ENCODE measurements around the gene ADGRG3. TPM values are rescaled to one million over a fixed set of nuclear protein-coding genes. Genes with fewer than 3 reads are reported as not detected.

ADGRG3 gene
- total RNA-seq, 4 donors from 2014 or later: 0.32 to 2.0 (median 2.0) TPM; not detected in 1

GRCh38 chr16:57639172-57639887, 28.8 kb upstream of the ADGRG3 start:
- no peak for DNase-seq (ENCODE audit: low spot score in 2 of 2)
- Histone ChIP-seq H3K4me3 (no peak overlapping the region), H3K36me3 (no peaks in the 10 kb centered on the region), H3K27ac (peak overlapping the region; percentile 10), H3K4me1 (peaks cover 80% of the 10 kb centered on the region), H3K27me3 (no peaks in the 10 kb centered on the region), H3K9me3 (no peaks in the 10 kb centered on the region)
- WGBS: 48% methylated on average over 12 of the region's 23 CpGs
- TF ChIP-seq EP300 (IDR thresholded peaks at IDR 0.05) (no peak), POLR2AphosphoS5 (IDR thresholded peaks at IDR 0.05) (no peak), POLR2A (IDR thresholded peaks at IDR 0.05) (no peak)

DNA sequence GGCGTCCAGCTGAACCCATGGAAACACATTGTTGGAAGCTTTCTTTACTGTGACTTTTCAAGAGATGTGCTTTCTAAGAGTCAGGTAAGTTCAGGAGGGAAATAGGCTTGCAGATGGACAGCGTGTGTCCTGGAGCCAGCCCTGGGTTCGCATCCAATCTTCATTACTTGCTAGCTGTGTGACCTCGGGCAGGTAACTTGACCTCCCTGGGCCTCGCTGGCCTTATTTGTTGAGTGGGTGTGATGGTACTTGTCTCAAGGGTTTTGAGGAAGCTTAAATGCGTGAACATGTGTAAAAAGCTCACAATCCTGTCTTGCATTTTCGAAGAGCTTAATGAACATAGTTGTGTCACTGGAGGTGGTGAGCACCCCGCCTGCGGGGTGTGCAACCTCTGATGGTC, 27.9 kb upstream of the ADGRG3 start:
- Histone ChIP-seq H3K4me1 (peaks cover 80% of the 10 kb centered on the region), H3K9me3 (no peaks in the 10 kb centered on the region), H3K27ac (no peak overlapping the region)

DNA sequence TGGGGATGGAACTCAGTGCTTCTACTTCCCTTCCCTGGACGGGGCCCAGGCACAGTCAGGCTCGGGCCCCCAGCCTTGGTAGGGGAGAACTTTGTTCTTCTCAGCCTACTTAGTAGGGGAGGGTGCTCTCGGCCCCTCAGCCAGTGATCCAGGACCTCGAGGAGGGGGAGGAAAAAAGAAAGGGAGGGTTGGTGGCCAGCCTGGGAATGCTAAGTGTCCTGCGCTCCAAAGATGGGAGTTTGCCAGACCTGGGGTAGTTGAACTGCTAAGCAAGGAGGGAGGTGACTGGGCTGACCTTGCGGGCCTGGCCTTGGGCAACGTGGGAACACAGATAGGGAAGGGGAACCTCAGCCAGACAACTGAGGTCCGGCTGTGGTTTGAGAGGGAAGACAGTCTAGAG, 27.5 kb upstream of the ADGRG3 start:
- Histone ChIP-seq H3K27me3 (no peaks in the 10 kb centered on the region), H3K4me1 (peaks cover 80% of the 10 kb centered on the region), H3K9me3 (no peaks in the 10 kb centered on the region), H3K36me3 (no peaks in the 10 kb centered on the region), H3K27ac (no peak overlapping the region), H3K4me3 (no peak overlapping the region)
- TF ChIP-seq CTCF (IDR thresholded peaks at IDR 0.05): no peak
- TF ChIP-seq POLR2AphosphoS5 (IDR thresholded peaks at IDR 0.05): no peak
- no peak for TF ChIP-seq POLR2A (IDR thresholded peaks at IDR 0.05)
- no peak for TF ChIP-seq EP300 (IDR thresholded peaks at IDR 0.05)
- DNase-seq (ENCODE audit: low spot score in 2 of 2): no peak
- 66% methylated on average over 8 of the region's 8 CpGs for WGBS

More for the DNA sequence above, 27.9 kb upstream of the ADGRG3 start:
- no peaks in the 10 kb centered on the region for H3K27me3 ChIP-seq
- DNase-seq (ENCODE audit: low spot score in 2 of 2): no peak
- no peak for TF ChIP-seq CTCF (IDR thresholded peaks at IDR 0.05)
- no peak for TF ChIP-seq EP300 (IDR thresholded peaks at IDR 0.05)
- TF ChIP-seq POLR2AphosphoS5 (IDR thresholded peaks at IDR 0.05): no peak
- no peak for TF ChIP-seq POLR2A (IDR thresholded peaks at IDR 0.05)
- H3K36me3 ChIP-seq: no peaks in the 10 kb centered on the region
- H3K4me3 ChIP-seq: no peak overlapping the region
- WGBS: 86% methylated on average over 8 of the region's 9 CpGs

- H3K27ac ChIP-seq: peak overlapping the region; percentile 31
- WGBS: 53% methylated on average over 11 of the region's 11 CpGs
- TF ChIP-seq CTCF (IDR thresholded peaks at IDR 0.05): no peak
- no peak for TF ChIP-seq EP300 (IDR thresholded peaks at IDR 0.05)
- TF ChIP-seq POLR2A (IDR thresholded peaks at IDR 0.05): no peak
- no peak for TF ChIP-seq POLR2AphosphoS5 (IDR thresholded peaks at IDR 0.05)
- H3K36me3 ChIP-seq: no peaks in the 10 kb centered on the region
- H3K4me1 ChIP-seq: peaks cover 80% of the 10 kb centered on the region
- H3K27me3 ChIP-seq: no peaks in the 10 kb centered on the region
- no peak overlapping the region for H3K4me3 ChIP-seq
- no peaks in the 10 kb centered on the region for H3K9me3 ChIP-seq
- DNase-seq (ENCODE audit: low spot score in 2 of 2): no peak
Measured at GRCh38 chr16:57642160-57643135, 25.7 kb upstream of the ADGRG3 start.

GRCh38 chr16:57643147-57643874, 24.8 kb upstream of the ADGRG3 start:
- H3K27ac ChIP-seq: peak overlapping the region; percentile 31
- H3K27me3 ChIP-seq: no peaks in the 10 kb centered on the region
- TF ChIP-seq CTCF (IDR thresholded peaks at IDR 0.05) (no peak), POLR2A (IDR thresholded peaks at IDR 0.05) (no peak), POLR2AphosphoS5 (IDR thresholded peaks at IDR 0.05) (no peak), EP300 (IDR thresholded peaks at IDR 0.05) (no peak)
- no peak overlapping the region for H3K4me3 ChIP-seq
- peaks cover 80% of the 10 kb centered on the region for H3K4me1 ChIP-seq
- 20% methylated on average over 3 of the region's 7 CpGs for WGBS
- H3K9me3 ChIP-seq: no peaks in the 10 kb centered on the region
- no peak for DNase-seq (ENCODE audit: low spot score in 2 of 2)
- H3K36me3 ChIP-seq: no peaks in the 10 kb centered on the region

All from suprapubic skin (tissue), 4 donors.